ENCODE measurements around the gene PSMG2. TPM values are rescaled to one million over a fixed set of nuclear protein-coding genes. Genes with fewer than 3 reads are reported as not detected.

PSMG2 gene, protein sequence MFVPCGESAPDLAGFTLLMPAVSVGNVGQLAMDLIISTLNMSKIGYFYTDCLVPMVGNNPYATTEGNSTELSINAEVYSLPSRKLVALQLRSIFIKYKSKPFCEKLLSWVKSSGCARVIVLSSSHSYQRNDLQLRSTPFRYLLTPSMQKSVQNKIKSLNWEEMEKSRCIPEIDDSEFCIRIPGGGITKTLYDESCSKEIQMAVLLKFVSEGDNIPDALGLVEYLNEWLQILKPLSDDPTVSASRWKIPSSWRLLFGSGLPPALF
- 10 to 100 TPM; 73.9 to 78.6 TPM for total RNA-seq

DNA sequence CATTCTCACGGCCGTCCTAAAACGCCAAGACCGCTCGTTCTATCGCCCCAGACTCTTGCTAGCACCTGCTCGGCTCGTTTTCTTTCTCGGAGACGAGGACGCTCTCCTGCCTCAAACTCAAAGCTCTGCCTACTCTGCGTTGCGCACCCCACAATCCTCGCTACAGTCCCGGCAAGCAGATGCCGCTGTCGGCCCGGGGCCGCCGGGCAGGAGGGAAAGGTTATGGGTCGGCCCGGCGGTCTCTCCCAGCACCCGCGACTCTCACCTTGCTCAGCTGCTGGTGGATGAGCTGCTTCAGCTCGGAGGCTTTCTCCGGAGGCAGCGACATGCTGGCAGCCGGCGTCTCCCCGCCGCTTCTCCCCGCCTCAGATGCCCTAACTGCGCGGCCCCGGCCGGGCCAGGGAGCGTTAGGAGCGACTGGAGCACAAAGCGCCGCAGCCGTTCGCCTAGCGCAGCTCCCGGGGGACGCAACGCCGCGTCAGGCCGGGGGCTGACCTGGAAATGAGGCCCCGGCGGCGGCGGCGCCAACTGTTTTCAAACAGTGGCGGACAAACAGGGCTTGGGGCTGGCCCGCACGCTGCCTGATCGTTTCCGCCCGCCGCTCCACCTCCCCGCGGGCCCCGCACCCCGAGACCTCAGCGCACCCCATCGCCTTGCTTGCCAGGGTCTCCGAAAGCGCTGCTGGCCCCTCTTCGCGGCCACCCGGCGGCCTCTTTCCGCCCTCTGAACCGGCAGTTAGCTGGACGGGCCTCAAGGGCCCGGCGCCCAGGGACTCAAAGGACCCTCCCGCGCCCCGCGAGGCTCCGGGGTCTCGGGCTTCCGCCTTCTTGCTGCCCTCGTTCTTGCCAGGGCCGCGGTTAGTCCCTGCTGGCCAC lies at the start of gene PSMG2, which contains the start of gene CEP76:
PSMG2 (plus strand) TSS at position 822 of the 875 bp plus-strand sequence. CDS start 66 bp downstream, outside the sequence.
CEP76 (minus strand) TSS at position 503 of the 875 bp plus-strand sequence; CDS start at position 328, 175 bp downstream.
- Histone ChIP-seq H3K27me3 (replicated peaks; ENCODE audit: insufficient read depth) (no peaks in the 10 kb centered on the region), H3K9me3 (no peaks in the 10 kb centered on the region), H3K4me3 (peak within 1 kb of the TSS; percentile 83 to 91), H3K27ac (peak within 1 kb of the TSS; percentile 93 to 96), H3K4me1 (replicated peaks) (peaks cover 8% of the 10 kb centered on the region), H3K36me3 (peaks cover 0 to under 1% of the 10 kb centered on the region in 2 donors)
- intact Hi-C loops (cut with DNase I), result loop anchor here (5.0 kb wide), 1 partner anchor 45 kb away; the partner anchor contains the start of gene SPIRE1
- TF ChIP-seq POLR2AphosphoS5 (IDR thresholded peaks at IDR 0.05) (peak; percentile 66), POLR2A (IDR thresholded peaks at IDR 0.05) (peak; percentile 75)
- TF ChIP-seq, protein P1, sequence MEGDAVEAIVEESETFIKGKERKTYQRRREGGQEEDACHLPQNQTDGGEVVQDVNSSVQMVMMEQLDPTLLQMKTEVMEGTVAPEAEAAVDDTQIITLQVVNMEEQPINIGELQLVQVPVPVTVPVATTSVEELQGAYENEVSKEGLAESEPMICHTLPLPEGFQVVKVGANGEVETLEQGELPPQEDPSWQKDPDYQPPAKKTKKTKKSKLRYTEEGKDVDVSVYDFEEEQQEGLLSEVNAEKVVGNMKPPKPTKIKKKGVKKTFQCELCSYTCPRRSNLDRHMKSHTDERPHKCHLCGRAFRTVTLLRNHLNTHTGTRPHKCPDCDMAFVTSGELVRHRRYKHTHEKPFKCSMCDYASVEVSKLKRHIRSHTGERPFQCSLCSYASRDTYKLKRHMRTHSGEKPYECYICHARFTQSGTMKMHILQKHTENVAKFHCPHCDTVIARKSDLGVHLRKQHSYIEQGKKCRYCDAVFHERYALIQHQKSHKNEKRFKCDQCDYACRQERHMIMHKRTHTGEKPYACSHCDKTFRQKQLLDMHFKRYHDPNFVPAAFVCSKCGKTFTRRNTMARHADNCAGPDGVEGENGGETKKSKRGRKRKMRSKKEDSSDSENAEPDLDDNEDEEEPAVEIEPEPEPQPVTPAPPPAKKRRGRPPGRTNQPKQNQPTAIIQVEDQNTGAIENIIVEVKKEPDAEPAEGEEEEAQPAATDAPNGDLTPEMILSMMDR (IDR thresholded peaks at IDR 0.05), result no peak
- DNase-seq (ENCODE audit: low spot score), result peak; percentile 81
- WGBS, result under 1% methylated on average over 63 of the region's 89 CpGs

DNA sequence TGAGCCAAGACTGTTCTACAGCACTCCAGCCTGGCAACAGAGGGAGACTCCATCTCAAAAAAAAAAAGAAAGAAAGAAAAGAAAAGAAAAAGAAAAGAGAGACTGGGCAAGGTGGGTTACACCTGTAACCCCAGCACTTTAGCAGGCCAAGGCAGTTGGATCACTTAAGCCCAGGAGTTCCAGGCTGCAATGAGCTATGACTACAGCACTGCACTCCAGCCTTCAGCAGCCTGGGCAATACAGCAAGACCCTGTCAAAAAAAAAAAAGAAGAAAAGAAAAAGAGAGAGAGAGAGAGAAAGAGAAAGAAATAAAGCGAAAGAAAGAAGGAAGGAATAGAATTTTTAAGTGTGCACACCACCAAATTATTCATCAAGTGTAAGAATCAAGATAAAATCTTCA lies 47.9 kb upstream of the PSMG2 start:
- Histone ChIP-seq H3K4me3 (no peak overlapping the region), H3K27me3 (replicated peaks; ENCODE audit: insufficient read depth) (no peaks in the 10 kb centered on the region), H3K36me3 (no peaks in the 10 kb centered on the region), H3K27ac (no peak overlapping the region), H3K9me3 (no peaks in the 10 kb centered on the region), H3K4me1 (replicated peaks) (no peaks in the 10 kb centered on the region)
- WGBS, result 86% methylated on average over 1 of the region's 1 CpG
- no peak for DNase-seq (ENCODE audit: low spot score)
- TF ChIP-seq, protein P1 (IDR thresholded peaks at IDR 0.05), result no peak
- intact Hi-C loops (cut with DNase I), result loop anchor here (5.0 to 10.0 kb wide), 4 partner anchors 47 to 380 kb away; partner anchors contain the start of genes CEP76, PRELID3A and PSMG2

DNA sequence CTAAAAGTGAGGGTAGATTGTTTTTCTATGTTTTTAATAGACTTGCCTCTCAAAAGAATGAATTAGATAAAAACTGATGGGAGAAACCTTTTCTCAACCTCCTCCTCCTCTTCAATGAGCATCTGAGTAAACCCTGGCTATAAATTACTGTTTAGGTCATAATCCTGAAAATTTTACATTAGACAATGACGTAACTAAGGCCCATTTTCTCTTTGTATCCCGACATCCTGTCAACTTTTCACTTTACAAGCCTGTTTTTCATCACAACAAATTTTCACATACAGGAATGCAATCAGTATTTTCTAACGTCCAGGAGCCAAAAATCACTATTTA lies 46.3 kb upstream of the PSMG2 start:
- Histone ChIP-seq H3K27ac (peak overlapping the region; percentile 93 to 97), H3K4me3 (peak overlapping the region; percentile 83 to 84), H3K4me1 (replicated peaks) (no peaks in the 10 kb centered on the region), H3K9me3 (no peaks in the 10 kb centered on the region), H3K27me3 (replicated peaks; ENCODE audit: insufficient read depth) (no peaks in the 10 kb centered on the region), H3K36me3 (no peaks in the 10 kb centered on the region)
- DNase-seq (ENCODE audit: low spot score), result no peak
- intact Hi-C loops (cut with DNase I), result loop anchor here (5.0 to 10.0 kb wide), 4 partner anchors 46 to 382 kb away; partner anchors contain the start of genes CEP76, PRELID3A and PSMG2
- TF ChIP-seq POLR2AphosphoS5 (IDR thresholded peaks at IDR 0.05) (no peak), POLR2A (IDR thresholded peaks at IDR 0.05) (no peak)
- TF ChIP-seq, protein P1 (IDR thresholded peaks at IDR 0.05), result no peak
- WGBS, result 7% methylated on average over 3 of the region's 3 CpGs

DNA sequence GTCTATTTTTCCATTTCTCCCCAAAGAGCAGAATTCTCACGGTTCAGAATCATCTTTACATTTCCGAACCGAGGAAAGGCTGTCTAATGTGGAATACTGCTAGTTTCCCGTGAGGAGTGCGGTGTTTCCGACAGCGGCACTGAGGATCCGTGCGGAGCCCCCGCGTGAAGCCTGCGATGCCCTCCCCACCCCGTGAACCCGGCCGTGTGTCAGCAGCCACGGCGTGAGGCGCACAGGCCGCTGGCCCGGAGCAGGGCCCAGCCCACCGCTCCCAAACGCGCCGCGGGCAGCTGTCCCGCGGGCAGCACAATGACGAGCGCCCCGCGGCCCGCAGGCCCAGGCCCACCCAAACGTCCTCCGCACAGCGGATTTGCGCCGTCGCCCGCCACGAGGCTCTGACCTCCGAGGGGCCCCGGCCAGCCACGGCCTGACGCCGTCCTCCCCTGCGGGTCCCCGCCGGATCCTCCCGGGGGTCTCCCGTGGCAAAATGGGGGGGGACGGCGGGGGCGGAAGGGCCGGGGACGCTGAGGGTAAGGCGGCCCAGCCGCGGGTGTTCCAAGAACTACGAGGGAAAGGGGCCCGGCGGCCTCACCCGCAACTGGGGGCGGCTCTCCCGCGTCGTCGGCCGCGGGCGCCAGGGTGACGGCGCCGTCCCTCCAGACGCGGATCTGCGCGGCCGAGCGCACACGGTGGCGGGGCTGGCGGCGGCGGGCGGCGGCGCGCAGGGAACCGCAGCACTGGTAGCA lies 45.7 kb upstream of the PSMG2 start:
- Histone ChIP-seq H3K9me3 (no peaks in the 10 kb centered on the region), H3K4me1 (replicated peaks) (no peaks in the 10 kb centered on the region), H3K27me3 (replicated peaks; ENCODE audit: insufficient read depth) (no peaks in the 10 kb centered on the region), H3K27ac (peak overlapping the region; percentile 93 to 97), H3K4me3 (peak overlapping the region; percentile 83 to 84), H3K36me3 (no peaks in the 10 kb centered on the region)
- peak; percentile 47 for TF ChIP-seq POLR2A (IDR thresholded peaks at IDR 0.05)
- TF ChIP-seq, protein P1 (IDR thresholded peaks at IDR 0.05), result no peak
- no peak for TF ChIP-seq POLR2AphosphoS5 (IDR thresholded peaks at IDR 0.05)
- intact Hi-C loops (cut with DNase I), result loop anchor here (5.0 to 10.0 kb wide), 4 partner anchors 45 to 382 kb away; partner anchors contain the start of genes CEP76, PRELID3A and PSMG2
- WGBS, result 1% methylated on average over 38 of the region's 89 CpGs
- DNase-seq (ENCODE audit: low spot score), result peak; percentile 28

Data from prostate gland (tissue), 2 donors.